SIG-M5 treated with dmso at 0.1 percent for 504 hours (cell line): Measurements from ENCODE around the gene SELENOT.

Source experiments
- DNase-seq: peaks from one replicate; lab custom pipeline; 2025; ENCODE audit not compliant: unreplicated experiment; lab: John Stamatoyannopoulos, UW

Gene SELENOT

GRCh38 chr3:150662410-150663200 is 59.5 kb downstream of the SELENOT start:
- no peak for DNase-seq

GRCh38 chr3:150663461-150663860 is 60.3 kb downstream of the SELENOT start:
- no peak for DNase-seq

- DNase-seq: no peak
Measured at GRCh38 chr3:150666167-150666566, 63.0 kb downstream of the SELENOT start.

GRCh38 chr3:150673966-150674365 is 70.8 kb downstream of the SELENOT start:
- DNase-seq: no peak

- DNase-seq: no peak
Measured at GRCh38 chr3:150675587-150675986, 72.5 kb downstream of the SELENOT start.
